Measurements from ENCODE around the gene CD109.

CD109 gene

GRCh38 chr6:73790574-73790973 lies 94.6 kb downstream of the CD109 start:
- no peak for DNase-seq (ENCODE audit: low read depth)
- no peak for TF ChIP-seq CTCF (IDR thresholded peaks at IDR 0.05; ENCODE audit: insufficient read depth, low read depth, low read length, missing control alignments)
- H3K4me3 ChIP-seq (ENCODE audit: low read length): no peak overlapping the region

- DNase-seq (ENCODE audit: low read depth): no peak
- TF ChIP-seq CTCF (IDR thresholded peaks at IDR 0.05; ENCODE audit: insufficient read depth, low read depth, low read length, missing control alignments): no peak
- H3K4me3 ChIP-seq (ENCODE audit: low read length): no peak overlapping the region
Measured at GRCh38 chr6:73791336-73791735, 95.3 kb downstream of the CD109 start.

GRCh38 chr6:73792738-73793137 lies 96.7 kb downstream of the CD109 start:
- no peak for TF ChIP-seq CTCF (IDR thresholded peaks at IDR 0.05; ENCODE audit: insufficient read depth, low read depth, low read length, missing control alignments)
- no peak for DNase-seq (ENCODE audit: low read depth)
- H3K4me3 ChIP-seq (ENCODE audit: low read length): no peak overlapping the region

- no peak overlapping the region for H3K4me3 ChIP-seq (ENCODE audit: low read length)
- no peak for TF ChIP-seq CTCF (IDR thresholded peaks at IDR 0.05; ENCODE audit: insufficient read depth, low read depth, low read length, missing control alignments)
- DNase-seq (ENCODE audit: low read depth): no peak
Measured at GRCh38 chr6:73796881-73797280, 100.9 kb downstream of the CD109 start.

- peak; percentile 11 for DNase-seq (ENCODE audit: low read depth)
- no peak overlapping the region for H3K4me3 ChIP-seq (ENCODE audit: low read length)
- no peak for TF ChIP-seq CTCF (IDR thresholded peaks at IDR 0.05; ENCODE audit: insufficient read depth, low read depth, low read length, missing control alignments)
Measured at GRCh38 chr6:73797861-73798260, 101.9 kb downstream of the CD109 start.

GRCh38 chr6:73798592-73798991 lies 102.6 kb downstream of the CD109 start:
- peak; percentile 44 for TF ChIP-seq CTCF (IDR thresholded peaks at IDR 0.05; ENCODE audit: insufficient read depth, low read depth, low read length, missing control alignments)
- DNase-seq (ENCODE audit: low read depth): peak; percentile 92
- H3K4me3 ChIP-seq (ENCODE audit: low read length): no peak overlapping the region

- no peak for TF ChIP-seq CTCF (IDR thresholded peaks at IDR 0.05; ENCODE audit: insufficient read depth, low read depth, low read length, missing control alignments)
- H3K4me3 ChIP-seq (ENCODE audit: low read length): no peak overlapping the region
- no peak for DNase-seq (ENCODE audit: low read depth)
Measured at GRCh38 chr6:73800997-73801396, 105.0 kb downstream of the CD109 start.
